NCI-H187 (cell line): ENCODE results near the gene CLDN22.
"Not testable (repeated sequence)": the region's sequence is repeated elsewhere in the genome, so short reads cannot be mapped to it uniquely, and the experiment has no call there.

Experiments
- DNase-seq, 2 experiments: peaks; one replicate each; lab custom pipeline; 2025; lab: John Stamatoyannopoulos, UW

The CLDN22 gene

GRCh38 chr4:183347146-183347545, 27.1 kb upstream of the CLDN22 start:
- no peak for DNase-seq

- DNase-seq = no peak
Measured at GRCh38 chr4:183345261-183345660, 25.2 kb upstream of the CLDN22 start.

- no peak for DNase-seq
Measured at GRCh38 chr4:183344523-183345255, 24.6 kb upstream of the CLDN22 start.

GRCh38 chr4:183343730-183344129, 23.7 kb upstream of the CLDN22 start:
- no peak for DNase-seq

- no peak for DNase-seq
Measured at GRCh38 chr4:183342541-183343533, 22.8 kb upstream of the CLDN22 start.

GRCh38 chr4:183337833-183338232, 17.8 kb upstream of the CLDN22 start:
- DNase-seq = no peak

GRCh38 chr4:183337349-183337748, 17.3 kb upstream of the CLDN22 start:
- no peak for DNase-seq

GRCh38 chr4:183335369-183335940, 15.4 kb upstream of the CLDN22 start:
- DNase-seq = no peak

- DNase-seq = no peak
Measured at GRCh38 chr4:183333983-183334382, 13.9 kb upstream of the CLDN22 start.

GRCh38 chr4:183333202-183333601, 13.1 kb upstream of the CLDN22 start:
- DNase-seq = no peak

GRCh38 chr4:183332447-183332846, 12.4 kb upstream of the CLDN22 start:
- DNase-seq = no peak

- DNase-seq = no peak
Measured at GRCh38 chr4:183330841-183331240, 10.8 kb upstream of the CLDN22 start.

GRCh38 chr4:183329954-183330742, 10.1 kb upstream of the CLDN22 start:
- DNase-seq = no peak

GRCh38 chr4:183329244-183329643, 9.2 kb upstream of the CLDN22 start:
- DNase-seq = no peak

GRCh38 chr4:183328832-183329231, 8.8 kb upstream of the CLDN22 start:
- DNase-seq = no peak

GRCh38 chr4:183327827-183328226, 7.8 kb upstream of the CLDN22 start:
- no peak for DNase-seq

GRCh38 chr4:183326853-183327252, 6.8 kb upstream of the CLDN22 start:
- no peak for DNase-seq

GRCh38 chr4:183326387-183326786, 6.3 kb upstream of the CLDN22 start:
- DNase-seq = not testable (repeated sequence)

GRCh38 chr4:183324619-183325018, 4.5 kb upstream of the CLDN22 start:
- no peak for DNase-seq

GRCh38 chr4:183324056-183324455, 4.0 kb upstream of the CLDN22 start:
- DNase-seq = not testable (repeated sequence)

GRCh38 chr4:183323295-183323694, 3.2 kb upstream of the CLDN22 start:
- no peak for DNase-seq

- no peak for DNase-seq
Measured at GRCh38 chr4:183322326-183322725, 2.2 kb upstream of the CLDN22 start, which contains the start of gene CLDN24. TSS of gene CLDN24 (minus strand) at chr4:183322426. CDS start at chr4:183322426, 0 bp downstream.
